ENCODE data around the gene TNIK.
"Not testable (repeated sequence)": the region's sequence is repeated elsewhere in the genome, so short reads cannot be mapped to it uniquely, and the experiment has no call there.

The TNIK gene

DNA sequence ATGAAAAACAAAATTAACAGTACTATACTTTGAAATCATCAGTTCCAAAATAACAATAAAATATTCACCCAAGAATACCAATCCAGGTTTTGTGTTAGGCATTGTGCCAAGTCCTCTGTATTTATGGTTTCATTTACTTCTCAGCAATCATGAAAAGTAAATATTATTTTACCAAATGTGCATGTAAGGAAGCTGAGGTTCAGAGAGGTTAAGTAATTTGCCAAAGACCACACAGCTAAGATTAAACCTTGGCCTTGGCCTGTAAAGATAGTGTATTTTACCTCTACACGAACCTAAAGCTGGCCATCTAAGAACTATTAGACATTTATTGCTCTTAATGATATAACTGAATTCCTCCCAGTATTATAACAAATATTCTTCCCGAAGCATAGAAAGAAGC, 309.3 kb downstream of the TNIK start:
- in situ Hi-C loops (cut with MboI; ENCODE audit: low sequenced_read_pairs), result no loop called here

GRCh38 chr3:171149526-171150116, 310.6 kb downstream of the TNIK start:
- in situ Hi-C loops (cut with MboI; ENCODE audit: low sequenced_read_pairs), result no loop called here

DNA sequence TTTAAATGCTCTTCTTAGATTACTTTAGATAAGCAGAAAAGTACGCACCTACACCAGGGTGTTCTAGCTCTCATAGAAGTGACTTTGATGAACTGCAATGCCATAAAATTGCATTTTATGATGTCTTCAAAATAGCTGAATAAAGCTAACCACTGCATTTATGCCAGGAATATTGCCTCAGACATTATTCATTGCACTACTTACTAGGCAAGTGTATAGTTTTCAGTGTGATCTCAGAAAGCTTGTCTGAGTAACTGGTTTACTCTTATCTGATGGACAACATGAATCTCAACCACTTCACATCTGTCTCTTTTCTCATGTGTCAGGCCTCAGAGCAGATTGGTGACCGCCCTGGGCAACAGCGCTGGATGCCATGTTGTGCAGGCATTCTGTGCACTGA, 314.4 kb downstream of the TNIK start:
- in situ Hi-C loops (cut with MboI; ENCODE audit: low sequenced_read_pairs), result no loop called here

DNA sequence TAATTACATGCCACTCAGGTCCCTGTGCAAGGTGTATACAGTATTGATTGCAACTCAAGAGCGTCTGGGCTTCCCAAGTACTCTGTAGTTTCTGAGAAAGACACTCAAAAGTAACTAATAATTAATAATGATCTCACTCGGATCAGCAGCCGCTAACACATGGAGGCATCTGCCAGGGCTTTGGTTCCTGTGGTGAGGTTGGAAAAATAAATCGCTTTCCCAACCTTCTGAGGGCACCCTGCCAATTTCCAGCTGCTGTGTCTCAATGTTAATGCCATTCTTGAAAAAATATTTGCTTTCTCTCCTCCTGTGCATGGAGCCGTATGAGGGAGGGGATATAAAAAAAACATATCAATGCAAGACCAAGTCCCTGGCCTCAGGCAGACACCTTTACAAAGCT, 317.2 kb downstream of the TNIK start:
- in situ Hi-C loops (cut with MboI; ENCODE audit: low sequenced_read_pairs), result no loop called here

GRCh38 chr3:171140246-171140645, 320.0 kb downstream of the TNIK start:
- in situ Hi-C loops (cut with MboI; ENCODE audit: low sequenced_read_pairs), result no loop called here

DNA sequence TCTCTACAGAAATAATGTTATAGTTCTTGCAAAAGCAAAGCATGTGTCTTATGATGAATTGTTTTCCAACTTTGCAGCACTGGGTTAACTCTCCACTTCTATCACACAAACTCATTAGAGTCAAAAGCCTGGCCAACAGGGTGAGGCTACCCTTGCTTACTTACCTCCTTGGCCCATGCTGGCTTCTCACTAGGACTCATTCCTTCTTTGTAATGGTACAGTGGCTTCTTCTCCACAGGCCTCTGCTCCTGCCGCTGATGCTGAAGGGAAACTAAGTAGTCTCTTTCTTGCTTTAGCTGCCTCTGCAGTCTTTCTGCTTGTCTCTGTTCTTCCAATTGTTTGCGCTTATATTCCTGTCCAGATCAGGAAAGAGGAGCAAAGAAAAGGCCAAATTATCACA, 322.2 kb downstream of the TNIK start:
- in situ Hi-C loops (cut with MboI; ENCODE audit: low sequenced_read_pairs), result no loop called here

GRCh38 chr3:171135549-171135948, 324.7 kb downstream of the TNIK start:
- in situ Hi-C loops (cut with MboI; ENCODE audit: low sequenced_read_pairs), result no loop called here

DNA sequence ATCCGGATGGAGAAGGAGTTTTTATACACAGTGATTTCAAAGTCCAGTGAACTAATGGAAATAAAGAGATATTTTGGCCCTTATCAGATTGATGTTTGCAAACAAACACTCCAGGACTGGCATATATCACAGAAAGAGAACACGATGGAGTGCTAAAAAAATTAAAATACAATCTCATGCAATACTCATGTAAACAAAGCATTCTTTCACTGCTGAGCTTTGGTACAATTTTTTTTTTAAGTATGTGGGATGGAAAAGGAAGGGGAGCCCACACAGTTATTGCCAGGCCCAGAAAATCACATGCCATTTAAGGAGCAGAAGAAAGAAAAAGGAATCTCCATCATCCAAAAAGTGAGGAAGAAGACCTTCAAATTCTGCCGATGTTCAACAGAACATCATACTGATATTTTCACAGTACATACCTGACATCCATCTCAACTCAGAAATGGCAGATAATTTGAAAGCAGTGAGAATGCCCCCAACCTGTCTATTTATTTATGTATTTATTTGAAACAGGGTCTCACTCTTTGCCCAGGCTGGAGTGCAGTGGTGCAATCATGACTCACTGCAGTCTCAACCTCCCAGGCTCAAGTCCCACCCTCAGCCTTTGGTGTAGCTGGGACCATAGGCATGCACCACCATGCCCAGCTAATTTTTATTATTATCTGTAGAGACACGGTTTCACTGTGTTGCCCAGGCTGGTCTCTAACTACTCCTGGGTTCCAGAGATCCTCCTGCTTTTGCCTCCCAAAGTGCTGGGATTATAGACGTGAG, 326.2 kb downstream of the TNIK start:
- in situ Hi-C loops (cut with MboI; ENCODE audit: low sequenced_read_pairs), result no loop called here

- in situ Hi-C loops (cut with MboI; ENCODE audit: low sequenced_read_pairs), result no loop called here
Measured at GRCh38 chr3:171133337-171133736, 326.9 kb downstream of the TNIK start.

DNA sequence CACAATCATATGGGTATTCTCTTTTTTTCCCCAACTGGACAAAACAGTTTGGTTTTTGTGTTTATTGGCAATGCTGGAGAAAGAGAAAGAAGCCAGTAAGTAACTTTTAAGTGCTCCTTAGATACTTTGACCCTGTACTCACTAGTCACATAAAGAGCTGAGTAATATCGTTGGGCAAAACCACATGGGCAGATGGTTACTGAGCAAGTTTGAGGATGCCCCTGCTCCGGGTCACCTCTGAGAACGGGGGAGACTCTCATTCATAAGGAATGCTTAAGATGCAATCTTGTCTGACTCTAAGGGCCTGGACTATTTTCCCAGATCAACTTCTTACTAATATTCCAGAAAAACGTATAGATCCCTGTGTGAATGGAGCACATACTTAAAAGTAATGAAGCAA, 327.3 kb downstream of the TNIK start:
- in situ Hi-C loops (cut with MboI; ENCODE audit: low sequenced_read_pairs), result no loop called here

GRCh38 chr3:171129827-171130226, 330.4 kb downstream of the TNIK start:
- in situ Hi-C loops (cut with MboI; ENCODE audit: low sequenced_read_pairs), result no loop called here

DNA sequence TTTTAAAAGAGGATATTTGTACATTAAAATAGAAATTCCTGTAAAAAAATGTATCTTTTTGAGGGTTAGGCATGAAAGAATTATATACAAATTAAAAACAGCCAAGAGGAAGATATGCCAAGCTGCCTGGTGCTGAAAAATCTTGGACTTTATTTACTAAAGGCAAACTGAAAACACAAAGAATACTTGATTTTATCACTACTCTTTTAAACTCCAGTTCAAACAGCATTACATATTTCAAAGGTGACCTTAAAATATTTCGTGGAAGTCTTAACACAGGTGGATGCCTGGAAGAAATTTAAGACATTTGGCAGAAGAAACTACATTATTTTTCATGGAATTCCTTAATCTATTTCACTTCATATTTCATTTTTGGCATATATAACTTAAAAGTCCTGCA, 332.6 kb downstream of the TNIK start:
- in situ Hi-C loops (cut with MboI; ENCODE audit: low sequenced_read_pairs), result no loop called here

DNA sequence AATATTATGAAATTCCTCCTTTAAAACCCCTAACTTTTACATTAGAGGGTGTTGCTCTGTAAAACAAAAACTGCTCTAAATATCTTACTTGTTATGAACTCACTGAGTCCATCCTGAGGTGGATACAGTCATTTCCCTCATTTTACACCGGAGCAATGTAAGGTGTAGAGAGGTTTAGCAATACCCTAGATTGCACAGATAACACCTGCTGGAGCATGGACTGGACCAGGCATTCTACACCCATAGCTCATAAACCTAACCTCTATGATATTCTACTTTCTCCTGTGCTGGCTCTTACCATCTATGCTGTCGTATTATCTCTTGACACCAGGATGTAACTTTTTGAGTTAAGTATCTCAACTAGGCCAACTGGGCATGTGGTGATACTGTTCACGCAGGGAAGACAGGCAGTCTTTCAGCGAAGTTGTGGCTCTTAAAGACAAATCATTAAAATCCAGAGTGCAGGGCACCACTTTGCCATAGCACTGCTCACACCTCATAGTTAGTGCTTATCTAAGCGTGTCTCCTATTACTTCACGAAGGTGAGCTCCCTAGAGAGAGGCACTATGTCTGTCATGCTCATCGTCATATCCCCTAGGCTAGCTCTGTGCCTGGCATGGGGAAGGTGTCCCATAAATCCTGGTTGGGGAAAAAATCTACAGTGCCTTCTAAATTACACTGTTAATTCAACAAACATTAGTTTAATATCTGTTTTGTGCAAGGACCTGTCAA, 333.6 kb downstream of the TNIK start:
- in situ Hi-C loops (cut with MboI; ENCODE audit: low sequenced_read_pairs), result no loop called here

DNA sequence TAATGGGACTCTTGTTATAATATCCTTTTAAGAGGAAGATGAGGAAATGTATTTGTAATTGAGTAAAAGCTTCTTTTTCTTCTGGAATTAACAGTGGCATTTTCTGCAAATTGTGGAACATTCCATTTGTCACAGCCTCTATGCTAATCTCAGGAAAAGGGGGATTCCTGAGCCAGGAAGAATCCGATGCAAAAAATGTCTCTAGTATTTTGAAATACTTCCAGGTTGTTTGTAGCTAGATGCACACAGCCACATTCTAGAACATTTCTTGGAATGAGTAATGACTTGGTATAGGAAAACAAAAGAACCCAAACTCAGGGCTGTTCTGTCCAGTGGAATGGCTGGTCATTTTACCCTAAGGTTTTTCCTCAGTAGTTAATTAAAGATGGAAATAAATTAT, 335.2 kb downstream of the TNIK start:
- in situ Hi-C loops (cut with MboI; ENCODE audit: low sequenced_read_pairs), result no loop called here

DNA sequence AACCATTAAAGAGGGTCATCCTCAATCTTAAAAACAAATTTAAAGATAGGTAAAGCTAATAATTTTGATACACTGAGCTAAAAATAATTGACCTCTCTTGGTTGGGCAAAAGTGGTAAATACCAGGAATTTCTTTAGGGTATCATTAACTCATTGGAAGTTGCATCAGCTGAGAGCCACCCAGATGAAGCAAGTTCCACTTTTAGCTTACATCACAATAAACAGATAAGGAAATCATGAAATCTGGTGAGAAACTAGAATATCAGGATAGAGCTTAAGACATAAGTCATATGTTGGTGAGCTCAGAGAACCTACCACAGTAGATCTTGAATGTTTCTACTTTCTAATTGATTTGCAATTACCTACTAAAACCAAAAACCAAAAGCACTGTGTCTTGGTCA, 336.3 kb downstream of the TNIK start:
- in situ Hi-C loops (cut with MboI; ENCODE audit: low sequenced_read_pairs), result no loop called here

DNA sequence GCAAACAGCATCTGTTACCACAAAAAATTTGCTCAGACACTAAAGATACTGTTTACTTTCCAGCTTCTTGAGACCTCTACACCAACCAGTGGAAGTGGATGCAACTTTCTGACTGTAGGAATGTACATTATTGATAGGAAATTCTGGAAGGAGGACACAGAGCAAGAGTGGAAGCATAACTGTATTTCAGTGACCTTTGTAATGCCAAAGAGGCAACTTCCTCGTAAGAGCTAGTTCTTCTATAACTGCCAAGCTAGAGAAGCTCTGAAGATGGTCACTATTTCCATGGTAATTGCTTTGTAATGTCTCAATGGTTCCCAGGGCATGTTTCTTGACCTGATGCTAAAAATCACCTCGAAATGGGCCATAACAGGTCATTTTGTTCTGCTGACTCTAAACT, 337.3 kb downstream of the TNIK start:
- in situ Hi-C loops (cut with MboI; ENCODE audit: low sequenced_read_pairs), result no loop called here

DNA sequence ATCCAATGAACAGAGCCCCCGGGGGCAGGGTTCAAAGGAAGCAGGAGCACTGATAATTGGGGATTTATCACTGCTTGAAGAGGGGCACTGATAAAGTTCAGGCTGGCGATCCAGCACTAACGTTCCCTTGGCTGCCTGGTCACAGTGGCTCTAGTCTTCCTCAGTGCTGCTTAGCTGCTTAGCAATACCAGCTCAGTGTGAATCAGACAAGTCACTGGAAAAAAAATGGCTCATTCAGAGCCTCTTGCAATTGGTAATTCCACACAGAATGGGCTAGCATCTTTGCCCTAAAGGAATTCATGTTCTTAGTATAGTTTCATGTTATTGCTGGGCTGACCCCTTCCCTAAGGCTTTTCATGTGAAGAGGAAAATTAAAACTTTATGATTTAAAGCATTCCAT, 338.0 kb downstream of the TNIK start:
- in situ Hi-C loops (cut with MboI; ENCODE audit: low sequenced_read_pairs), result no loop called here

- in situ Hi-C loops (cut with MboI; ENCODE audit: low sequenced_read_pairs), result no loop called here
Measured at GRCh38 chr3:171121801-171122200, 338.4 kb downstream of the TNIK start.

DNA sequence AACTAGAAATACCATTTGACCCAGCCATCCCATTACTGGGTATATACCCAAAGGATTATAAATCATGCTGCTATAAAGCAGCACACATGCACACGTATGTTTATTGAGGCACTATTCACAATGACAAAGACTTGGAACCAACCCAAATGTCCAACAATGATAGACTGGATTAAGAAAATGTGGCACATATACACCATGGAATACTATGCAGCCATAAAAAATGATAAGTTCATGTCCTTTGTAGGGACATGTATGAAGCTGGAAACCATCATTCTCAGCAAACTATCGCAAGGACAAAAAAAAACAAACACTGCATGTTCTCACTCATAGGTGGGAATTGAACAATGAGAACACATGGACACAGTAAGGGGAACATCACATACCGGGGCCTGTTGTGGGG, 340.8 kb downstream of the TNIK start:
- in situ Hi-C loops (cut with MboI; ENCODE audit: low sequenced_read_pairs), result not testable (repeated sequence)

DNA sequence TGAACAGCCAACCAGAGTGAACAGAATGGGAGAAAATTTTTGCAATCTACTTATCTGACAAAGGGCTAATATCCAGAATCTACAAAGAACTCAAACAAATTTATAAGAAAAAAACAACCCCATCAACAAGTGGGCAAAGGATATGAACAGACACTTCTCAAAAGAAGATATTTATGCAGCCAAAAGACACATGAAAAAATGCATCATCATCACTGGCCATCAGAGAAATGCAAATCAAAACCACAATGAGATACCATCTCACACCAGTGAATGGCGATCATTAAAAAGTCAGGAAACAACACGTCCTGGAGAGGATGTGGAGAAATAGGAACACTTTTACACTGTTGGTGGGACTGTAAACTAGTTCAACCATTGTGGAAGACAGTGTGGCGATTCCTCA, 341.2 kb downstream of the TNIK start:
- in situ Hi-C loops (cut with MboI; ENCODE audit: low sequenced_read_pairs), result not testable (repeated sequence)

GRCh38 chr3:171116824-171117395, 343.3 kb downstream of the TNIK start:
- in situ Hi-C loops (cut with MboI; ENCODE audit: low sequenced_read_pairs), result no loop called here

- in situ Hi-C loops (cut with MboI; ENCODE audit: low sequenced_read_pairs), result no loop called here
Measured at GRCh38 chr3:171116365-171116764, 343.8 kb downstream of the TNIK start.

Measured in hTERT RPE-1 (cell line).